HG02981 (cell line): ENCODE results near the gene DLEC1.
"Not testable (repeated sequence)": the region's sequence is repeated elsewhere in the genome, so short reads cannot be mapped to it uniquely, and the experiment has no call there.

Experiments
- ATAC-seq: cut with Tn5 transposase; IDR thresholded peaks from one replicate; pipeline ENCODE4 v1.9.1; 2021; ENCODE audit warnings: mild to moderate bottlenecking, moderate library complexity; ENCODE audit not compliant: unreplicated experiment

Gene DLEC1

DNA sequence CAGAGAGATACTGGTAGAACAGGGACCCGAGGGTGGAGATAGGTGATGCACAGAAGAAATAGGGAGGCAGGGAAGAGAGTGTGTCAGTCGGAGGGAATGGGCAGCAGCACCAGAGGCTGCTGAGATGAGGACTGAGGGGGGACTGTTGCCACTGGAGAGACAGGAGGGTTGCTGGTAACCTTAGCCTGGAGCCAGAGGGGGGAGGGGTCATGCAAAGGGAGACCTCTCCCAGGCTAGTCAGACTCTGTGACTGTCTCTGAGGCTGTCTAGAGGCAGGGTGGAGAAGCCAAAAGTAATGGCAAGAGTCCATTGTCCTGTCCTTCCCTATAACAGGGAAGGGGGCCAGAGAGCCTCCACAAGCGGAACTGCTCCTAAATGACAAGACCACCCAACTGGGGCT is 2.1 kb upstream of the DLEC1 start:
- no peak for ATAC-seq

GRCh38 chr3:38038447-38038911 is 529 bp upstream of the DLEC1 start:
- ATAC-seq: no peak

GRCh38 chr3:38039899-38040261 is 872 bp downstream of the DLEC1 start:
- ATAC-seq: peak; percentile 40

DNA sequence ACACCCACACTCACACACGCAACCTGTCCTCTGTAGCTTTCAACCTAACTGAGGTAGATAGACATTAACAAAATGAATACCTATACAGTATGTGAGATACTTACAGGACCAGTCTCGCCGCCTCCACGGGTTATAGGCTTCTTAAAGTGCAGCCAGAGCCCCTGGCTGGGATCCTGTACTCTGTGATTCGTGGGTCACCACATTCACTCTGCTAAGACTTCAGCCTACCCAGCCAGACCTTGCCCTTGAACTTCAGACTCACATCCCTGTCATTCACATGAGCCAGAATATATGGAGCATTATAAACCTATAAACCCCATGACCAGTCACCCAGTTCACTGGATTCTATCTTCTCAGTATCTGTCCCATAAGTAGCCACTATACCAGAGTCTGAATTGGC is 1.4 kb downstream of the DLEC1 start:
- no peak for ATAC-seq

GRCh38 chr3:38043486-38043885 is 4.5 kb downstream of the DLEC1 start:
- no peak for ATAC-seq

DNA sequence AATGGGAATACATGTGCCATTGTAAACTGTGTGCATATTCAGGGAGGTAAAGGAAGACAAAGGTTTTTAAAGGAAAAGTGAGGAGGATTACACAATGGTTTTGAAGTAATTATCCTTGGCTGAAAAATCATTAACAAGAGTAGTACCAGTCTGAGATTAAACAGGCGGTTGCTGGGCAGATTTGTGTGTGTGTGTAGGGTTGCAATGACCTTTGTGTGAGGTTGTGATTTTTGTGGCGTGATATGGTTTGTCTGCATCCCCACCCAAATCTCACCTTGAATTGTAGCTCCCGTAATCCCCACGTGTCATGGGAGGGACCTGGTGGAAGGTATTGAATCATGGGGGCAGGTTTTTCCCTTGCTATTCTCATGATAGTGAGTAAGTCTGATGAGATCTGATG is 7.0 kb downstream of the DLEC1 start:
- no peak for ATAC-seq

GRCh38 chr3:38046821-38047220 is 7.8 kb downstream of the DLEC1 start:
- no peak for ATAC-seq

DNA sequence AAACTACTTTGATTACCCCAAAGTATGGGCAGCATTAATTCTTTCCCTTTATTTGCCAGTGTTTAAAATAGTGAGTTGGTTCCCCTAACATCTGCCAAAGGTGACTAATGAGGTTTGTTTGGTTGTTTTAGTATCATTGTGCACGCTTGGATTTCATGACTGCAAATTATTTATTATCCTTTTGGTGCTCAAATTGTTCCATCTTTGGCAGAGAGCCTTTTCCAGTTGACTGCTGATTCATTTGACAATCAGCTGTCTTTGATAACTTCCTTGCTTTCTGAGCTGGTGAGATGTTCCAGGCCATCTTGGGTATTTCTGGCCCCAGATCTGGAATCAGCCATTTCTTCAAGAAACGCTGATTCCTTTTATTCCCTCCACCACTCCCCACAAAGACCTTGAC is 8.9 kb downstream of the DLEC1 start:
- ATAC-seq: no peak

DNA sequence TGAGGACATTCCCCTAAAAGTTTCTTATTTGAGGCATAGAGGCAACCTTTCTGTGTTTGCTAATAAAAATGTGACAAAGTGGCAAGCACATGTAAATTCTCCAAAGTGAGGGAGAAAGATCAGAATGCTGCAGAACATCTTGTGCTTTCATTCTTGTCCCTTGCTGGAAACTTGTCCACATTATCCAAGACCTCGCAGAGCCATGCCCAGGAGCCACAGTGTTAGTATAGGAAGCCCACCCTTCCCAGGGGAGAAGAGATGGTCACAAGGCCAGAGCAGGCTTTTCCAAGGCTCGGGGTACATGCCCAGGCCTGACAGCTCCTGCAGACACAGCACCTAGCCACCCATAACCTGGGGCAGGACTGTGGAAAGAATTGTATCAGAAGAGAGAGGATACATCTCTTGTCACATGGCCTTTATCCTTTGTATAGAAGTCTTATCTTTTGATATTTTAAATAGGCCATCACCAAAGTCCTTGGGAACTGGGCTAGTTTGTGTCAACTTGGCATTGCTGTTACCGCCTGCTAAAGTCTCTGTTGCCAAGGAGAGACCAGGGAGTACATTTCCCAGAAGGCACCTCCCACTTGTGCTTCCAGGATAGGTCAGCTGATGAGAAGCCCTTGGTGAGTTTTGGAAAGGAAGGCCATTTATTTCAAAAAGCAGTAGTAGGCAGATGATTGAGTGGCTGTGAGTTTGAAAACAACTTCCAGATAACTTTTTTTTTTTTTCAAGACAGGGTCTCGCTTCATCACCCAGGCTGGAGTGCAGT is 10.5 kb downstream of the DLEC1 start:
- ATAC-seq: no peak

DNA sequence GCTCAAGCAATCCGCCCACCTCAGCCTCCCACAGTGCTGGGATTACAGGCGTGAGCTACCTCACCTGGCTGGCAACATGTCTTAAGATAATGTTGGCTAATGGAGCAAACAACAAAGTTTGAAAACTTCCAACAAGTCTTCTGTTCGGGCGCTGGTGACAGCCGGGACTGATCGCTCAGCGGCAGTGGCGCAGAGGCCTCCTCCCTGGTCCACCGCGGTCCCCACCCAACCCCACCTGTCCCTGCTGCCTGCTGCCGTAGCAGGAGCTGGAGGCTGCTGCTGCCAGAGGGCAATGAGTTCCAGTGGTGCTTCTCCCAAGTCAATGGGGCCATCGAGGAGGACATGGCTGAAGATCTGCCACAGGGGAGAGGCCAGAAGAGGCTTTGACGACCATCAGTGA is 12.1 kb downstream of the DLEC1 start:
- ATAC-seq: no peak

DNA sequence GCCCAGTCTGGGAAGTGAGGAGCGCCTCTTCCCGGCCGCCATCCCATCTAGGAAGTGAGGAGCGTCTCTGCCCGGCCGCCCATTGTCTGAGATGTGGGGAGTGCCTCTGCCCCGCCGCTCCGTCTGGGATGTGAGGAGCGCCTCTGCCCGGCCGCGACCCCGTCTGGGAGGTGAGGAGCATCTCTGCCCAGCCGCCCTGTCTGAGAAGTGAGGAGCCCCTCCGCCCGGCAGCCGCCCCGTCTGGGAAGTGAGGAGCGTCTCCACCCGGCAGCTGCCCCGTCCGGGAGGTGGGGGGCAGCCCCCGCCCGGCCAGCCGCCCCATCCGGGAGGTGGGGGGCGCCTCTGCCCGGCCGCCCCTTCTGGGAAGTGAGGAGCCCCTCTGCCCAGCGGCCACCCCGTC is 14.3 kb downstream of the DLEC1 start:
- not testable (repeated sequence) for ATAC-seq

- ATAC-seq: not testable (repeated sequence)
Measured at GRCh38 chr3:38053813-38054498, 14.9 kb downstream of the DLEC1 start.

- ATAC-seq: no peak
Measured at GRCh38 chr3:38054499-38055001, 15.5 kb downstream of the DLEC1 start.

DNA sequence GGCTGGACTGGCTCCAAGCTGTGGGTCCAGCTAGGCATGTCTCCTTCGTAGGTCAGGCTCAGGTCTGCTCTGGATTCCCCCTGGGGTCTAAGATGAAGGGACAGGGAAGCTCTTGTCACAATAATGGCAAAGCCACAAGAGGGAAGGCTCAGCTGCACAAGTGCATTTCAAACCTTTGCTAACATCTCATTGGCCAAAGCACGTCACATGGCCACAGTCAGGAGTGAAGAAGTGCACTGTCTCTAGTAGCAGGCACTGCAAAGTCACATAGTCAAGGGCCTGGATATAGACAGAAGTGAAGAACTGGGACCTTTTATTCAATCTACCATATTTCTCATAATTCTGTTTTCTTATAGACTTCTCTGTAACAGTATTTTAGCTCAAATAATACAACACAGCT is 20.1 kb downstream of the DLEC1 start:
- no peak for ATAC-seq

GRCh38 chr3:38059591-38059990 is 20.6 kb downstream of the DLEC1 start:
- no peak for ATAC-seq

DNA sequence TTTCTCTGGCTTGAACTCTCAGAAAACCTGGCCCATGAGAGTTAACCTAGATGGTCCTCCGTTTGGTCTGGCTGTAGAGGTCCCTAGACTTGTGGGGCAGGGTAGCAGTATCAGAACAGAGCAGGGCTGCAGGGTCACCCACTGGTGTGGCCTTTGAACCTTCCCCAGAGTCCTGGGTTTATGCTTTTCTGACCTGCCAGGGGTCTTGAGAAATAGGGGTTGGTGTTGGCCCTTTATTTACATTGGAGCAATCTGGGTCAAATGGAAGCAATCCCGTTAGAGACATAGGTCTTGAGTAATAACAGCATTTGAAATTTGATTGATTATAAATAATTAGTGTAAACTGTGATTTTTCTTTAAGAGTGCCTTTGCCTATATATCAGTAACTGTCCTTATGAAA is 23.8 kb downstream of the DLEC1 start:
- no peak for ATAC-seq

GRCh38 chr3:38064453-38064852 is 25.4 kb downstream of the DLEC1 start:
- not testable (repeated sequence) for ATAC-seq

- ATAC-seq: no peak
Measured at GRCh38 chr3:38067508-38068233, 28.7 kb downstream of the DLEC1 start.

DNA sequence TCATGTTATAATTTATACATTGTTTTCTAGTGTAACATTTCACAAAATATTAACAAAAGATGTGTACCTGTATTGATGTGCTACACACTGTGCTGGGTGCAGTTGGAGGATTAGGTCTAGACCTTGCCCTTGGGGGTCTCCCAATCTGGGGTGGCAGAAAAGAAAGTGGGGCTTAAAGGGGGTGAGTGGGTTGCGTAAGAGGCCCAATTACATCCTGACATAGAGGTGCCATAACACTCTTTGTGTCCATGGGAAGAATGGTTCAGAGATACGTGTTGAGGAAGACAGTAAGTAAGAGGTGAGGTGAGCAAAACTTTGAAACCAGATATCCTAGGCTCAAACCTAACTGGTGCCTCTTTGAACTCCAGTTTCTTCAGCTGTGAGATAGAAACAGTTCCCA is 31.0 kb downstream of the DLEC1 start:
- no peak for ATAC-seq

DNA sequence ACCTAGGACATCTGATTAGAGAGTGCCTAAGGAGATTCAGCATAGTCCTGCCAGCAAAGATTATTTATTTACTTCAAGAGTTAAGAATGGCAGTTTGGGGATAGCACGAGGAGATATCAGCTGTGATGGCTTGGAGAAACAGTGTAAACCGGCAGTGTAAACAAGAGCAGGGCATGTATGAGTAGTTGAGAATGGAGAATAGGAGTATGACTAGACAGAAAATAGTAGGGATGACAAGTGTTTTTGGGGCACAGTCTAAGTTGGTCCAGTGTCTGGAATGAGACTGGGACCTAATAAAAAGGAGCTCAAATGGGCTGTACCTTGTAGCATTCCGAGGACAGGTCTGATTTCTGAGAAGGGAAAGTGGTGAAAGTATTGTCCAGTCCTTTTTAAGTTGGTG is 38.1 kb downstream of the DLEC1 start:
- ATAC-seq: not testable (repeated sequence)

- not testable (repeated sequence) for ATAC-seq
Measured at GRCh38 chr3:38082296-38082695, 43.3 kb downstream of the DLEC1 start.

GRCh38 chr3:38083254-38083653 is 44.2 kb downstream of the DLEC1 start:
- ATAC-seq: not testable (repeated sequence)
